ENCODE results near the gene KLHL22. TPM values are rescaled to one million over a fixed set of nuclear protein-coding genes. Genes with fewer than 3 reads are reported as not detected.

Gene KLHL22
- total and polyA plus RNA-seq, 2 of the 13 experiments (the other 11 are each of a cell fraction or from before 2014, with no cell fraction given): 10.9 to 14.8 TPM

DNA sequence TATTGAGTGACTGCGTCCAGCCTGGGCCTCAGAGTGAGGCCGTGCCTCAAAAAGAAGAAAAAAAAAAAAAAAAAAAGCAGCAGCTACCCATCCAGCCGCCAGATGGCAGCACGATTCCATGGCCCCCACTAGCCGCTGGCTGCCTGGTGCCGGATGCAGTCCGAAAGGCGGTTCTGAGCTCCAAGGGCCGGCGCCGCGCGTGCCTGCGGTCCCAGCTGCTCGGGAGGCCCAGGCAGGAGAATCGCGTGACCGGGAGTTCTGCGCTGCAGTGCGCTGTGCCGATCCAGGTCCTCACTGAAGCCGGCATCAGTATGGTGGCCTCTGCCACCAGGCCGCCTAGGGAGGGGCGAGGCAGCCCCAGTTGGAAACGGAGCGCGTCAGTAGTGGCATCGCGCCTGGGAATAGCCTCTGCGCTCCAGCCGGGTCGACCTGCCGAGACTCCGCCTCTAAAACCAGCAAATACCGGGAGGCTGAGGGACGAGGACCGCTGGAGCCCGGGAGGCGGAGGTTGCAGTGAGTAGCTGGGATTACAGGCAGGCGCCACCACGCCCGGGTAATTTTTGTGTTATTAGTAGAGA, 77.3 kb downstream of the KLHL22 start (continued):
- TF ChIP-seq FUBP1 (CRISPR knock-in tag; IDR thresholded peaks at IDR 0.05; ENCODE audit: borderline replicate concordance) (no peak), KLF9 (CRISPR knock-in tag; IDR thresholded peaks at IDR 0.05; ENCODE audit: low read depth) (no peak), ZNF564 (CRISPR knock-in tag; IDR thresholded peaks at IDR 0.05) (no peak), RFXAP (CRISPR knock-in tag; IDR thresholded peaks at IDR 0.05; ENCODE audit: borderline replicate concordance) (no peak), ZNF274 (CRISPR knock-in tag; IDR thresholded peaks at IDR 0.05) (no peak), ZNF800 (CRISPR knock-in tag; IDR thresholded peaks at IDR 0.05) (peak; percentile 74; the same call in 1 of the 2 replicates), EZH2 (conservative IDR thresholded peaks at IDR 0.05; ENCODE audit: low read depth, low read length) (no peak), GMEB2 (CRISPR knock-in tag; IDR thresholded peaks at IDR 0.05; ENCODE audit: low read depth) (no peak), SMC3 (IDR thresholded peaks at IDR 0.05; ENCODE audit: low read length) (peak; percentile 73), POGZ (CRISPR knock-in tag; IDR thresholded peaks at IDR 0.05) (peak; percentile 64; the same call in 1 of the 2 replicates), HNF4A (CRISPR knock-in tag; IDR thresholded peaks at IDR 0.05) (0 out of 2 replicates have a peak, but pooled peaks have one; percentile 9), CHD2 (IDR thresholded peaks at IDR 0.05; ENCODE audit: low read depth, low read length) (no peak), ZNF766 (CRISPR knock-in tag; IDR thresholded peaks at IDR 0.05; ENCODE audit: borderline replicate concordance) (0 out of 2 replicates have a peak, but pooled peaks have one; percentile 51), ZNF24 (IDR thresholded peaks at IDR 0.05) (no peak), ZNF142 (CRISPR knock-in tag; IDR thresholded peaks at IDR 0.05) (no peak), HOMEZ (CRISPR knock-in tag; IDR thresholded peaks at IDR 0.05; ENCODE audit: low read depth) (no peak), ZNF557 (CRISPR knock-in tag; IDR thresholded peaks at IDR 0.05) (no peak)

Measured in HepG2 (cell line).